GM08714 (cell line): ENCODE data around the gene GRK4.
"Not testable (repeated sequence)": the region's sequence is repeated elsewhere in the genome, so short reads cannot be mapped to it uniquely, and the experiment has no call there.

ENCODE experiments used
- H3K4me3 ChIP-seq: fragments of 200-500 bp; sonication (Bioruptor generic); 2 replicates; pipeline ENCODE4 v1.5.1; 2014; ENCODE audit warnings: mild to moderate bottlenecking, low read length, inconsistent platforms
- ZNF274 ChIP-seq: IDR thresholded peaks from 2 replicates; pipeline ENCODE4 v1.6.1; 2012; ENCODE audit warnings: mild to moderate bottlenecking, low read depth, low read length

GRK4 gene

DNA sequence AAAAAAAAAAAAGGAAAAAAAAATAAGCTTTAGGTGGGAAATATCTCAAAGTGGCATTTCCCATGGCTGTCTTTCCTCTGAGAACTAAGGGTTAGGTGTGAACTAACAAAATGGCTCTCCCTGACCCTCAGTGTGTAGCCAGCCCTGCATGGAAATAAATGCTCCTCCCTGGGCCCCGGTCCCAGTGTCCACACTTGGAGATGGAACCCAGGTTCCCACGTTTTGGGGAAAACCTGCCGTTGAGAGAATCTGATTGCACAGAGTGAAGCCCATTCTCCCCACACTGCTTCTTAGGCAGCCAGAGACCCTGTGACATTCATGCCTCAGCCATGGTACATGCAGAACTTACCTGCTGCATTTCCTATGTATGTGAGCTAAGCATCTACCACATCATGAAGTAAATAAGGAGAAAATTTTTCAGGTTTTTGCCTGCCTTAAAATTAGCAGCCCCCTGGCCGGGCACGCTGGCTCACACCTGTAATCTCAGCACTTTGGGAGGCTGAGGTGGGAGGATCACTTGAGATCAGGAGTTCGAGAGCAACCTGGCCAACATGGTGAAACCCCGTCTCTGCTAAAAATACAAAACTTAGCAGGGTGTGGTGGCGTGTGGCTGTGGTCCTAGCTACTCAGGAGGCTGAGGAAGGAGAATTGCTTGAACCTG is 76.5 kb downstream of the GRK4 start:
- no peak for TF ChIP-seq ZNF274
- no peak overlapping the region; the same call in 1 of the 2 replicates for H3K4me3 ChIP-seq

DNA sequence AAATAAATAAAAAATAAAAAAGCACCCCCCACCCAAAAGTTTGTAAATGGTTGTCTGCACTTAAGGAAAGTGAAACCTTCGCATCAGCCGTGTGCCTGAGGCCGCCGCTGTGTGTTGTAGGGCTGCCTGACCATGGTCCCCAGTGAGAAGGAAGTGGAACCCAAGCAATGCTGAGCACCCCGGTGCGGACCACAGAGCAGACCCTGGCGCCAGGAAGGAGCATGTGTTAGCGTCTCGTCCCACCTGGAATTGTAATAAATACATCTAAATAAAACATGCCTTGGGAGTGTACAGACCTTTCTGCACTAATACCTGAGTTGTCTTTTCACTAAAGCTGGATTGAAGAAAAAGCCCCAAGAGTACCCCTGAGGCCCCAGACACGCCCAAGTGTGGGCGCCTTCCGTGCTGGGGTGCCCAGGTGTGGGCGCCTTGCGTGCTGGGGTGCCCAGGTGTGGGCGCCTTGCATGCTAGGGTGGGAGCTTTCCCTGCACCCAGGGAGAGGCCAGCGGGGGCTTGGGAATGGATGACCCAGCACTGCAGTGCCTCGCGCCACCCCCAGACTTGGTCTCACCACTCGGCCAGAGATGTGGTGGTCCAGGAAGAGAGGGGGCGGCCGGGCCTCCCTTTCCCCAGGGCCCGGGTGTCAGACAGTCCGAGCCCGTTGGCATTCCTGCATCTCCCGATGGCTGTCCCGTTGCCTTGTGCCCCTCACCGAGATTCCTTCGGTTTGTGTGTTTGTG is 77.3 kb downstream of the GRK4 start:
- no peak for TF ChIP-seq ZNF274
- peak overlapping the region; percentile 62; the same call in 1 of the 2 replicates for H3K4me3 ChIP-seq

DNA sequence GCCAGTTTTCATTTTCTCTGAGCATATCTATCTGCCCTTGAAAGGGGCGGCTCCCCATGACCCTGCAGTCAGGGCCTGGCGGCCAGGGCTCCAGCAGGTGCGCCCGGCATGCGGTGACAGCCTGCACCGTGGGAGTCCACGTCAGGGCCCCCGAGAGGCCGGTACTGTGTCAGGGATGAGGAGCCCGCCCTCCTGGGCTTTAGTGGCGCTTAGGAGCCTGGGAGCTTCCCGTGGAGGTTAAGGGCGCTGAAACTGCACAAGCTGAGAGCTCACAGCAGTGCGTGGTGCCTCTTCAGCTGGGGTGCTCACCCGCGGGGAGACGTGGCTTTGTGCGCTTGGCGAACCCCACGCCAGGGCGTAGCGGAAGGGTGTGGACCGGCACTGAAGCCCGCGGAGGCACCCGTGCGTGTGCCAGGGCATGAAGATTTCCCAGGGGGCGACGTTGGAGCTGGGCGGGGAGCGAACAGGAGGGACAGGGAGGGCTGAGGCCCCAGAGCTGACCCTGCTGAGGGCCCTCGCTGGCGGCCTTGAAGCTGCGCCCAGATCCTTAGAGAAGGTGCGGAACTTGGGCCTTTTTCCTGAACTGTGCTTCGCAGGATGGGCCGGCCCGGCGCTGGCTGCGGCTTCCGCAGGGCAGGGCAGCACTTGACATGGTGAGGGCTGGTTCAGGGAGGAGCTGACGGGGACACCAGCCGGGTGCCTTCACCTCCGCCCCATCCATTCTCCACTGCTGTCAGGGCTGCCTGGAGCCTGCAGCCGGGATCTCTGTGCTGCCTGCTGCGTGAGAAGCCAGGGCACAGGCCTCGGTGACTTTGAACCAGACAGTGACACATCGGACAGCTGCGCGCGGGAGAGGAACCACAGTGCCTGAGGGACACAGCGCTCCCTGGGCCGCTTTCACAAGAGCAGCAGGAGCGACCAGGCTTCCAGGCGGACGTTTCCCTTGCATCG is 78.1 kb downstream of the GRK4 start:
- H3K4me3 ChIP-seq = peak overlapping the region; percentile 62; the same call in 1 of the 2 replicates
- no peak for TF ChIP-seq ZNF274

DNA sequence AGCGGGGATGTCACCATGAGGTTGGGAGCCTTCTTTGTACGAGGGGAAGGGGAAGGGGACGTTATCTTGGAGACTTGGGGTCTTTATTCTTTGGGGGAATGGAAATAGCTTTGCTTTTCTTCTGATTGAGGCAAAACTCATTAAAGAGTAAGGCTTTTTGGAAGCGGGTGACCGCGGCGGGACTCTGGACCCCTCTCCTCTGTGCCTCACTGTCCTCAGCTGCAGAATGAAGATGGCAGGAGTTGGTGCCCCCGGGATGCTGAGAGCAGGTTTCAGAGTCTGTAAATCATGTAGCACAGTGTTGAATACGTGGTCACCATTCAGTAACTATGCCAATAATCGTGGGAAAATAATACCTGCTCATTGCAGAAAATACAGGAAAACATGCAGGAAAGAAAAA is 78.9 kb downstream of the GRK4 start:
- peak overlapping the region; percentile 62; the same call in 1 of the 2 replicates for H3K4me3 ChIP-seq
- no peak for TF ChIP-seq ZNF274

DNA sequence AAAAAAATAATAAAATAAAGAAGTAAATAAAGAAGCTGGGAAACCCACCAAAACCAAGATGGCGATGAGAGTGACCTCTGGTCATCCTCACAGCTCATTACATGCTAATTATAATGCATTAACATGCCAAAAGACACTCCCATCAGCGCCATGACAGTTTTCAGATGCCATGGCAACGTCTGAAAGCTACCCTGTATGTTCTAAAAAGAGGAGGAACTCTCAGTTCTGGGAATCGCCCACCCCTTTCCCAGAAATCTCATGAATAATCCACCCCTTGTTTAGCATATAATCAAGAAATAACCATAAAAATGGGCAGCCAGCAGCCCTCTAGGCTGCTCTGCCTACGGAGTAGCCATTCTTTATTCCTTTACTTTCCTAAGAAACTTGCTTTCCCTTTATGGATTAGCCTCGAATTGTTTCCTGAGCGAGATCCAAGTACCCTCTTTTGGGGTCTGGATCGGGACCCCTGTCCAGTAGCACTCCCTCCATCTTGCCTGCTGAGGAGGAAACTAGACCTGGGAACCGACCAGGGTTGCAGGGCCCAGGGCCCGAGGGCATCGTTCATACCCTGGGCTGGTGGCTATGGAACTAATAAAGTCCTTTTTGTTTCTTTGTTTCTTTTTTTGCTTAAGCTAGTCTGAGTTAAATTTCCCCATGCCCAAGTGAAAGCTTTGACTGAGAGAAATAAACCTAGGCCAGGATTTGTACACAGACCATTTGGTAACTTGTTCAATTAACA is 80.1 kb downstream of the GRK4 start:
- H3K4me3 ChIP-seq = no peak overlapping the region
- TF ChIP-seq ZNF274 = no peak

DNA sequence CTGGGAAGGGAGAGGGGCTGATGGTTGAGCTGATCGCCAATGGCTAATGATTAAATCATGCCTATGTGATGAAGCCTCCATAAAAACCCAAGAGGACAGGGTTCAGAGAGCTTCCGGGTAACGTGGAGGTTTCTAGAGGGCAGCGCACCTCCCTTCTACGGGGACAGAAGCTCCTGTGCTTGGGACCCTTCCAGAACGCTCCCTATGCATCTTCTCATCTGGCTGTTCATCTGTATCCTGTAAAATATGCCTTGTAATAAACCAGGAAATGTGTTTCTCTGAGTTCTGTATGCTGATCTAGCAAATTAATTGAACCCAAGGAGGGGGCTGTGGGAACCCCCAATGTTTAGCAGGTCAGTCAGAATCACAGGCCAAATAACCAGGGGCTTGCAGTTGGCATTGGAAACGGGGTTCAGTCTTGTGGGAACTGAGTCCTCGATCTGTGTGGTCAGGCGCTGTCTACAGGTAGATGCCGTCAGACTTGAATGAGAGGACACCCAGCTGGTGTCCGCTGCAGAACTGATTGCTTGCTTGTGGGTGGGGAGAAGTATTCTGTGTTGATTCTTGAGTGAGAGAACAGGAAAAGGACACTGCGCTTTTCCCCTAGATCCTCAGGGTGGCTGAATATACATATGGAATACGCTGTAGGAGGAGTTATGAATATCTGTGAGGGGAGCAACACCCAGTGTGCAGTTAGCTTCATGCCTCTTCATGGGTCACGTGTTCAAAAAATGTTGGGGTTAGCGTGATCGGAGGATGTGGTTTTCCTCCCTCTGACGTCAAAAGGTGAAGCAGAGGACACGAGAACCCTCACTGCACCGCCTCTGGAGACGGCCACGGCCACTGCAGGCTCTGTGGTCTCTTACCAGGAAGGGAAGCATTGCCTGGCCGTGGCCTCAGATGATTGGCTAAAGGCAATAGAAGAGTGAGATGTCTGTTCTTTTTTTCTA is 81.8 kb downstream of the GRK4 start:
- TF ChIP-seq ZNF274 = no peak
- no peak overlapping the region for H3K4me3 ChIP-seq

DNA sequence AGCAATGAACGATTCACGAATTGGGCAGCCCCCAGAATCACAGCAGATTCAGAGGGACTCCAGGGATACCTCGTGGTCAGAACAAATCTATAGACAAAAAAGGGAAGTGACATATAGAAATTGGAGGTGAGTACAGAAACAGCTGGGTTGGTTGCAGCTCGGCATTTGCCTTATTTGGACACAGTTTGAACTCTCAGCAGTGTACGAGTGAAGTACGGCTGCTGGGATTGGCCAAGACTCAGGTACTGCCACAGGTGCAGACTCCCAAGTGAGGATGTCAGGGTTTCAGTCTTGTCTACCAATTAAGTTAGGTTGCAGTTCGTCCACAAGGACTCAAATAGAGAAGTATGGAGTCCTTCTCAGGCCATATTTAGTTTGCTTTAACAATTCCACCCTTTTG is 82.8 kb downstream of the GRK4 start:
- H3K4me3 ChIP-seq = no peak overlapping the region
- no peak for TF ChIP-seq ZNF274

DNA sequence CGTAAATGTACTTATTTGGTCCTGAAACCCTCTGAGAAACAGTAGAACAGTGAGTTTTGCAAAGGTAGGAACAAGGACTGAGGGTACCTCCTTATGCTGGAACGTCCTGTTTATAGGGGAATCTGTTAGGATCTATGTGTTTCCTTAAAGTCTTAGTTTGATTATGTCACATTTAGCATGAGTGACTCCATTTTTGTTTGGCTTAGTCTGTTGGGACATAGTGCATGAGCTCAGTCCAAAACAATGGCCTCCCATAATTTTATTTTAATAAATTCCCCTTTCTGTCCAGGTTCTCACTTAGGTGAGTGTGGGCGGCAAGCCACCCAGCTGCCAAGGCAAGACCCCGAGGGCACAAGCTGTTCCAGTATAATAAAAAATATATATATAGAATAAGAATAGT is 83.3 kb downstream of the GRK4 start:
- no peak overlapping the region for H3K4me3 ChIP-seq
- TF ChIP-seq ZNF274 = no peak

DNA sequence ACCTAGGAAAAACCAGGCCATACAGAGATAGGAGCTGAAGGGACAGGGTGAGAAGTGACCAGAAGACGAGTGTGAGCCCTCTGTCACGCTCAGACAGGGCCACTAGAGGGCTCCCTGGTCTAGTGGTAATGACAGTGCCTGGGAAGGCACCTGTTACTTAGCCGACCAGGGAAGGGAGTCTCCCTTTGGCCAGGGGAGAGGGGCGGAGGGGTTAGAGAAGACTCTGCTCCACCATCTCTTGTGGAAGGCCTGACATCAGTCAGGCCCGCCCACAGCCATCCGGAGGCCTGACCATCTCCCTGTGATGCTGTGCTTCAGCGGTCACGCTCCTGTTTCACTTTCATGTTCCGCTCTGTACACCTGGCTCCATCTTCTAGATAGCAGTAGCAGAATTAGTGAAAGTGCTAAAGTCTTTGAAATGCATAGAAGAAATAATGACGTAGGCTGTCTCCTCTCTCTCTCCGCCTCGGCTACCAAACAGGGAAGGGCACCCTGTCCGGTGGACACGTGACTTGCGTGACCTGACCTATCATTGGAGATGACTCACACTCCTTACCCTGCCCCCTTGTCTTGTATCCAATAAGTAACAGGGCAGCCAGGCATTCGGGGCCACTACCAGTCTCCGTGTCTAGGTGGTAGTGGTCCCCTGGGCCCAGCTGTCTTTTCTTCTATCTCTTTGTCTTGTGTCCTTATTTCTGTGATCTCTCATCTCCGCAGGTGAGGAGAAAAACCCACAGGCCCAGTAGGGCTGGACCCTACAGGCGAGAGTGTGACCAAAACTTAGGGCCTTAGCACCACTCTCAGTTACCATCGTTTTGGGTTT is 84.3 kb downstream of the GRK4 start:
- no peak for TF ChIP-seq ZNF274

DNA sequence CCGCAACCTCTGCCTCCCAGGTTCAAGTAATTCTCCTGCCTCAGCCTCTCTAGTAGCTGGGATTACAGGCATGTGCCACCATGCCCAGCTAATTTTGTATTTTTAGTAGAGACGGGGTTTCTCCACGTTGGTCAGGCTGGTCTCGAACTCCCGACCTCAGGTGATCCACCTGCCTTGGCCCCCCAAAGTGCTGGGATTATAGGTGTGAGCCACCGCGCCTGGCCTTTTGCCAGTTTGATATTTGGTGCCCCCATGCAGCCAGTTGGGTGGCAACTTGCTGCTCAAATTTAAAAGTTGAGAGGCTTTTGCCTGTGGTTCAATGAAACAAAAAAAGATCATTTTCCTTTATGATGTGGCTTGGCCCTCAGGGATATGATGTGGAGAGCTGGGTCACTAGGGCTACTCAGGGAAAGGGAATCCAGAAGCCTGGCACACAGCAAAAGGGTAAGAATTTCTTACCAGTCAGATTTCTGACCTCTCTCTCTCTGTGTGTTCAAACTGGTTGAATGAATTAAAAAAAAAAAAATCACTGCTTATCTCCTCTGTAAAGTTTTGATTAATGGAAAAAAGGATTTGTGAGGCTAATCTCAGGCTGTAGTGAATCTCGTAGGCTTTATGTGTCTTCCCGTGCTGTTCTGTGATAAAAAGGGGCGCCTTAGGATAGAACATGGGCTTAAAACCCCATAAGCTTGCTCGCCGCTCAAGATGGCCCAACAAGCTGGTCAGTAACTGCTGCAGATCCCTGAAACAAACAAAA is 87.9 kb downstream of the GRK4 start:
- H3K4me3 ChIP-seq = not testable (repeated sequence)

More for the DNA sequence above, 84.3 kb downstream of the GRK4 start:
- peak overlapping the region; percentile 2; the same call in 1 of the 2 replicates for H3K4me3 ChIP-seq

DNA sequence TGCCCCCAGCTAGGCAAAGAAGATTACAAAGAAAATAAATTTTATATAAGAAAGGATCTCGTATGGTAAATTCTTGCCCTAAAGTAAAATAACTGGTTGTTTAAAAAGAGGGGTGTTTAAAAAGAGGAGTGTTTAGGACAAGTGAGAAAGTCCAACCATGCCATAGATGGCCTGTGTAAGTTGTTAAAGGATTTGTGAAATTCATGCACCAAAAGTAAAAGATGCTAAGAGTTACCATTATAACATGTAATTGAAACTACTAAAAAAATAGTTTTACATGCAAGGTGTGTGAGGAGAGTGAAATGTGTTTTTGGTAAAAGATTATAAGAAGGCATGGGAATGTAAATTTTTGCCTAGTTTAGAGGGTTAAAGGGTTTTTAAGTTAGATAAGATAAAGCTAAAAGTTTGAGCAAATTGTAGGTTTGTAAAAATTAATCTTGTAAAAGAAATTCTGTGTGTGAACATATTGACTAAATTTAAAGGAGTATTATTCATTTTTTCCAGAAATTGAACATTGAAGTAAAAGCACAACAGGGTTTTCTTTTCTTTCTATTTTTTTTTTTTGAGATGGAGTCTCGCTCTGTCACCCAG is 90.9 kb downstream of the GRK4 start:
- no peak overlapping the region for H3K4me3 ChIP-seq
- TF ChIP-seq ZNF274 = no peak

DNA sequence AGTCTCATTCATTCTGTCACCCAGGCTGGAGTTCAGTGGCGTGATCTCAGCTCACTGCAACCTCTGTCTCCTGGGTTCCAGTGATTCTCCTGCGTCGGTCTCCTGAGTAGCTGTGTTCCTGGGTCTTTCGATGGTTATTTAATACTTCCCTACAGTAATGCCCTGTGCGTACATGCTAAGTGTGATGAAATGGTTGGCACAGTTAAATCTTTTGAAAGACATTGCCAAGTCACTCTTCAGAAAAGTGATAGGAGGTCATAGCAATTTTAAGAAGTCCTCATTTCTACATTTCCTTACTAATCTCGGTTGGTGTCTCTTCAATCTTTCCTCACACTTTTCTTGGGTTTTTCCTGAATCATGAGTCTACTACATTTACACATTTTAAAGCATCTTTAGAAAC is 96.6 kb downstream of the GRK4 start:
- no peak for TF ChIP-seq ZNF274
- H3K4me3 ChIP-seq = no peak overlapping the region
